Measurements from ENCODE around the gene RRAS. TPM values are rescaled to one million over a fixed set of nuclear protein-coding genes. Genes with fewer than 3 reads are reported as not detected.

Gene RRAS
- total RNA-seq, 4 donors from 2014 or later, result 12.9 to 28.8 (median 18.6) TPM

DNA sequence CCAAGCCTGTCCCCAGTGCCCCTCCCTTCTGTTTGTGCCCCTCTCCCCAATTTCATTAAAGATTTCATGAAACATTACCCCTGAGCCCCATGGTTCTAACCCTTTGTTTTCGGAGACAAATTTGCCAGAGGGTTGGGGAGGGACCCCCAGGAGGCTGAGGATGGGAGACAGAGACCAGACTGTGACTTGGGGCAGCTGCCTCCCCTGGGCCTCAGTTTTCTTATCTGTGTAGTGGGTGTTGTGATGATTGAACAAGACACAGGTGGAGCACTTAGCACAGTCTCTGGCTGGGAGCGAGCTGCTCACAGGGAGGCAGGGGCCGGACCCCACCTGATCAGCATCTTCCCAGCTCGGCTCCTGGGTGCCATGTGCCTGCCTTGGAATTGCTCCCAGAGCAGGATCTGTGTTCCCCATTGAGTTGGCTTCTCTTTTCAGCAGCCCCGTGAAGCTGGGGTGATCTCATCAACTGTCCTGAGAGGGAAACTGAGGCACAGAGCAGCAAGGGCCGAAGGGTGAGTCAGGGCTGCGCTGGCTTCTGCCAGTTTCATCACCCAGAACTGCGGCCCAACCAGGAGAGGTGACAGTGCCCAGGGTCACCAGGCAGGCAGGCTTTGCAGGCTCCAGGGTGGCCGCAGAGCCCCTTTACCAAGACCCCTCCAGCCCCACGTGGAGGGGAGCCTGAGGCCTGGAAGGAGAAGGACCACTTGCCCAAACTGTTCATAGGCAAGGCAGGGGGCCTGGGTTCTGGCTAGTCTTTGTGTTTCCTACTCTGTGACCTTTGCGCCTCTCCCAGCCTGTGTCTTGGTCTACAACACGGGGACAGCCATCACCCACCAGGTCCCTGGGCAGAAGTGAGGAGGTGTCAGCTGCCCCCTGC lies 18.9 kb upstream of the RRAS start:
- peaks cover 8% of the 10 kb centered on the region for H3K4me1 ChIP-seq
- no peak for TF ChIP-seq EP300 (IDR thresholded peaks at IDR 0.05)
- no peak for TF ChIP-seq POLR2A (IDR thresholded peaks at IDR 0.05)
- TF ChIP-seq, protein P1, sequence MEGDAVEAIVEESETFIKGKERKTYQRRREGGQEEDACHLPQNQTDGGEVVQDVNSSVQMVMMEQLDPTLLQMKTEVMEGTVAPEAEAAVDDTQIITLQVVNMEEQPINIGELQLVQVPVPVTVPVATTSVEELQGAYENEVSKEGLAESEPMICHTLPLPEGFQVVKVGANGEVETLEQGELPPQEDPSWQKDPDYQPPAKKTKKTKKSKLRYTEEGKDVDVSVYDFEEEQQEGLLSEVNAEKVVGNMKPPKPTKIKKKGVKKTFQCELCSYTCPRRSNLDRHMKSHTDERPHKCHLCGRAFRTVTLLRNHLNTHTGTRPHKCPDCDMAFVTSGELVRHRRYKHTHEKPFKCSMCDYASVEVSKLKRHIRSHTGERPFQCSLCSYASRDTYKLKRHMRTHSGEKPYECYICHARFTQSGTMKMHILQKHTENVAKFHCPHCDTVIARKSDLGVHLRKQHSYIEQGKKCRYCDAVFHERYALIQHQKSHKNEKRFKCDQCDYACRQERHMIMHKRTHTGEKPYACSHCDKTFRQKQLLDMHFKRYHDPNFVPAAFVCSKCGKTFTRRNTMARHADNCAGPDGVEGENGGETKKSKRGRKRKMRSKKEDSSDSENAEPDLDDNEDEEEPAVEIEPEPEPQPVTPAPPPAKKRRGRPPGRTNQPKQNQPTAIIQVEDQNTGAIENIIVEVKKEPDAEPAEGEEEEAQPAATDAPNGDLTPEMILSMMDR (IDR thresholded peaks at IDR 0.05), result no peak
- TF ChIP-seq POLR2AphosphoS5 (IDR thresholded peaks at IDR 0.05), result no peak
- no peaks in the 10 kb centered on the region for H3K9me3 ChIP-seq
- 89% methylated on average over 9 of the region's 12 CpGs for WGBS
- no peaks in the 10 kb centered on the region for H3K27me3 ChIP-seq
- no peak overlapping the region for H3K4me3 ChIP-seq
- H3K27ac ChIP-seq, result no peak overlapping the region
- DNase-seq (ENCODE audit: low spot score in 2 of 2), result no peak
- H3K36me3 ChIP-seq, result peaks cover 91% of the 10 kb centered on the region

DNA sequence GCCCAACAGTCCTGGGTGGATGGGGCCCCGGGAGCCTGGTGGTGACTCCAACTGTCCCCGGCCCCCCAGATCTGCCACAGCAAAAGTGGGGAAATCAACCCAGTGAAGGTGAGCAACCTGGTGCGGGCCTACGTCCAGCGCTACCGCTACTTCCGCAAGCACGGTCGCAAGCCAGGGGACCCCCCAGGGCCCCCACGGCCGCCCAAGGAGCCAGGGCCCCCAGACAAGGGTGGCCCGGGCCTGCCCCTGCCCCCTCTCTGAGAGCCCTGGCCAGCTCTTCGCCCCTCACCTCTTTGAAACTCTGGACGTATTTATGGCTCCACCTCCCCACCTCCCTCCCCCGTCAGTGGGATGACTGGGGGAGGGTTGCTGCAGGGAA lies 18.2 kb upstream of the RRAS start:
- no peak for TF ChIP-seq EP300 (IDR thresholded peaks at IDR 0.05)
- no peak for TF ChIP-seq POLR2A (IDR thresholded peaks at IDR 0.05)
- TF ChIP-seq, protein P1 (IDR thresholded peaks at IDR 0.05), result no peak
- no peak for TF ChIP-seq POLR2AphosphoS5 (IDR thresholded peaks at IDR 0.05)
- Histone ChIP-seq H3K4me3 (no peak overlapping the region), H3K4me1 (peaks cover 1% of the 10 kb centered on the region), H3K36me3 (peaks cover 98% of the 10 kb centered on the region), H3K27me3 (no peaks in the 10 kb centered on the region), H3K27ac (no peak overlapping the region), H3K9me3 (no peaks in the 10 kb centered on the region)
- no peak for DNase-seq (ENCODE audit: low spot score in 2 of 2)
- WGBS, result 89% methylated on average over 13 of the region's 15 CpGs

DNA sequence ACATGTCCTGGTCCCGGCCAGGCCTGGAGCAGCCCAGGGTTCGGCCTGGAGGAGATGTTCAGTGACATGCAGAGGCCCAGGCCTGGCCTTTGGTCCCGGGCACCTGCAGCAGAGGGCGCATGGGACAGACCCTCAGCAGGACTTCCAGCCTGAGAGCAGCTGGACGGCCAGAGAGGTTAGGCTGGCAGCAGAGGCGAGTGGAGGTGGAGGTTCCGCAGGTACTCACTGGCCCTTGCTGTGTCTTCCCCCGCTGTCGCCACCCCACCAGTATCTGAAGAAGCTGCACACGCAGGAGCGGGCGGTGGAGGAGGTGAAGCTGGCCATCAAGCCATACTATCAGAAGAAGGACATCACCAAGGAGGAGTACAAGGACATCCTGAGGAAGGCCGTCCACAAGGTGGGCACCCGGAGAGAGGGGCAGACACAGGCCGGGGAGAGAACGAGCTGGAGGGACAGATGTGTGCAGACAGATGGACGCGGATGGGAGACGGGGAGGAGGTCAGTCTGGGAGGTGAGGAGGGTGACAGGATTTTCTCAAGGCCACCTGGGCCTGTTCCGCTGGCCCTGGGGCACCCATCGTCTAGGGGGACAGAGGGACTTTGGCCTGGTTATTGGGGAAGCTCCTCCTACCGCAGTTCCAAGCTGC lies 17.7 kb upstream of the RRAS start:
- no peak for DNase-seq (ENCODE audit: low spot score in 2 of 2)
- TF ChIP-seq POLR2AphosphoS5 (IDR thresholded peaks at IDR 0.05) (no peak), POLR2A (IDR thresholded peaks at IDR 0.05) (no peak), EP300 (IDR thresholded peaks at IDR 0.05) (no peak)
- TF ChIP-seq, protein P1 (IDR thresholded peaks at IDR 0.05), result no peak
- Histone ChIP-seq H3K9me3 (no peaks in the 10 kb centered on the region), H3K27me3 (no peaks in the 10 kb centered on the region), H3K4me1 (no peaks in the 10 kb centered on the region), H3K4me3 (no peak overlapping the region), H3K36me3 (peaks cover 100% of the 10 kb centered on the region), H3K27ac (no peak overlapping the region)
- 94% methylated on average over 18 of the region's 22 CpGs for WGBS

DNA sequence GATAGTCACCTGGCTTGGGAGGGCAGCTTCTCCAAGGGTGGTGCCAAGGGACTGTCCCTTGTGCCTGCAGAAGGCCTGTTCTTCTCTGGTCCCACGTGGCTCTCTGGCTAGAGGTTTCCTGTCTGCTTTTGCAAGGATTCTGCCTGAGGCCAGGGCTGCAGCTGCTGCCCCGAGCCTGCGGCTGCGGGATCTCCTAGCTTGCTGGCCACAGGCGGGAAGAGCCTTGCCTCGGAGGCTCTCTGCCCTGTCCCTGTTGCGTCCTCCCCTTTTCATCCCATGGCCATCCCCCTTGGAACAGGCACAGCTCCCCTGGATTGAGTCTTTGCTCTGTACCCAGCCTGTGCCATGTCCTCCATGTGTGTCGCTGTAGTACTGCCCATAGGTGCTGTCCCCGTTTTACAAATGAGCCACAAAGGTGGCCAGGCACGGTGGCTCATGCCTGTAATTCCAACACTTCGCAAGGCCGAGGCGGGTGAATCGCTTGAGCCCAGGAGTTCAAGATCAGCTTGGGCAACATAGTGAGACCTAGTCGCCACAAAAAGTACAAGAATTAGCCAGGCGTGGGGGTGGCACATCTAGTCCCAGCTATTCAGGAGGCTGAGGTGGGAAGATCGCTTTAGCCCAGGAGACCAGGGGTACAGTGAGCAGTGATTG lies 16.6 kb upstream of the RRAS start:
- no peaks in the 10 kb centered on the region for H3K27me3 ChIP-seq
- TF ChIP-seq POLR2A (IDR thresholded peaks at IDR 0.05) (no peak), POLR2AphosphoS5 (IDR thresholded peaks at IDR 0.05) (no peak), EP300 (IDR thresholded peaks at IDR 0.05) (no peak)
- TF ChIP-seq, protein P1 (IDR thresholded peaks at IDR 0.05), result no peak
- no peak overlapping the region for H3K27ac ChIP-seq
- 91% methylated on average over 15 of the region's 17 CpGs for WGBS
- no peak for DNase-seq (ENCODE audit: low spot score in 2 of 2)
- no peaks in the 10 kb centered on the region for H3K4me1 ChIP-seq
- peaks cover 99% of the 10 kb centered on the region for H3K36me3 ChIP-seq
- H3K9me3 ChIP-seq, result no peaks in the 10 kb centered on the region
- H3K4me3 ChIP-seq, result no peak overlapping the region

Measured in suprapubic skin (tissue), 4 donors.